ENCODE data around the gene CD27.
"Not testable (repeated sequence)": the region's sequence is repeated elsewhere in the genome, so short reads cannot be mapped to it uniquely, and the experiment has no call there.

CD27 gene

DNA sequence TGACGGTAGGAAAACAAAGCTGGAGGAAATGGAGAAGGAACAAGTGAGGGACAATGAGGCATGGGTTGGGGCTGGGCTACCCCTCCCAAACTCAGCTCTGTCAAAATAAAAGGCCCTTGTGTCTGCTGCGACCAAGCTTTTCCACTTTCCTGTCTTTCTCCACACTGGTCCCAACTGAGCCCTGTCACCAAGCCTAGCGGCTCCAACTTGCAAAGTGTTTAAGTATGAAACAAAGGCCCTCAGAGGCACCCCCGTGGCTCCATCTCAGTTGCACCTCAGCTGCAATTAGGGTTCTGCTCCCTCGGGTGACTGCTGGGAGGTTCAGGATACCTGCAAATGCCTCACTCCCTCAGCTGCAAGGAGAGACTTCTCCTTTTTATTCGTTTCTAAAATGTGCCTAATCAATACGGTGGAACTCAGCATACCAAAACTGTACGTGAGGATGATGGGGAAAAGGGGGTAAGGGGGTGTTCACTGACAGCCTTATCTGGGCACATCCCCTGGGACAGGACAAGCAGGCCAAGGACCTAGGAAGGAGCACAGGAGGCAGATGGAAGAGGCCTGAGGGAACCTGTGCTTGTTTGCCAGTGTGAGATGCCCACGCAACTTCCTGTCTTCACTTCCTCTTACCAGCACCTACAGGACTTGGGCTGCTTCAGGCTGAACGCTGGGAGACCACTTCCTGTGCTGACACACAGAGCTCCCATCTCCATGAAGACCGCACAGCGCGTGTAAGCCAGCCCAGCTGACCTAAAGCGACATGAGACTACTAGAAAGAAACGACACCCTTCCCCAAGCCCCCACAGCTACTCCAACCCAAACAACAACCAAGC, 16.9 kb downstream of the CD27 start:
- DNase-seq (ENCODE audit: low spot score), result no peak

DNA sequence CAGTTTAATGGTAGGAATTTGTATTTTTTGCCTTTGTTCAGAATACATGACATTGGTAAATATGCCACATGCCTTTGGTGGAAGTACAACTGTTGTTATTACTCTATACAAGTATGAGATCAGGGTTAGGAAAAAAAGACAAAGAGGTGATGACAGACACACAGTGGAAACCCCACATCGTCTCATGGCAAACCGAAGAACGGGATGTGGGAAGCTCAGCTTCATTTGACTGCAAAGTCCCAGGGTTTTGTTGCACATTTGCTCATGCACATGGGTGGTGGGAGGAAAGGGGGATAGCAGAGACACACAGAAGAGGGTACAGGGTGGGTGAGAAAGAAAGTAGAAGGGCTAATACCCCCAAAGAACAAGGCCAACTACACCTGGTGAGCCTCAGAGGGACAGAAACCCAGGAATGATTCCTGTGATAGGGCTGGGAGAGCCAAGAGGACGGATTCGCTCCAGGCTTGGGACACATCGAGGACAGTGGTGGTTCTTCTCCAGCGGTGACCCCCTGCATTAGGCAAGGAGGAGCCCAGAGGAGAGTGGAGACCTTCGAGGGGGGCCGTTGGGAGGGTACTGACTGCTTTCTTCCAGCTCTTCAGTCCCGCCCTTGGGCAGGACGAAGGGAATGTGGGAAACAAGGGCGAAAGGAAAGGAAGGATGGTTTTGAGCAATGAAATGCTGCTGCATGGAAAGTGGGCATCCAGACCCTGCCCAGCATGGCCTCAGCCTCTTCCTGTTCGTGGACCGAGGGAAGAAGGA, 17.7 kb downstream of the CD27 start:
- DNase-seq (ENCODE audit: low spot score), result no peak

DNA sequence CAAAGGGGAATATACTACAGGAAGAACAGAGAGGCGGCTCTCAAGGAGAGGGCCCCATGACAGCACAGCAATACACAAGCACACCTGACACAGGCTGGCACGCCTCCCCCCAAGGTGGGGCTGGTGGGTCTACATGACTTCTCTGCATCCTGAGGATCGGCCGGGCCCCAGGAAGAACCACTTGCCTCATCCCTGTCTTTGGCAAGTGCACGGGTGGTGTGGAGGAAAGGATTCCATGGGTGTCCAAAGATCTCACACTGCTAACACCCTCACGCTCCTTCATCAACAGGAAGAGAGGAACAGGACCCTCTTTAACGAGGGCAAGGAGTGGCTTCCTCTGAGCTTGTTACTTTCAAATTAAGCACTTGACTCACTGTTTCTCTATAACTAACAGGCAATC, 18.5 kb downstream of the CD27 start:
- DNase-seq (ENCODE audit: low spot score), result no peak

DNA sequence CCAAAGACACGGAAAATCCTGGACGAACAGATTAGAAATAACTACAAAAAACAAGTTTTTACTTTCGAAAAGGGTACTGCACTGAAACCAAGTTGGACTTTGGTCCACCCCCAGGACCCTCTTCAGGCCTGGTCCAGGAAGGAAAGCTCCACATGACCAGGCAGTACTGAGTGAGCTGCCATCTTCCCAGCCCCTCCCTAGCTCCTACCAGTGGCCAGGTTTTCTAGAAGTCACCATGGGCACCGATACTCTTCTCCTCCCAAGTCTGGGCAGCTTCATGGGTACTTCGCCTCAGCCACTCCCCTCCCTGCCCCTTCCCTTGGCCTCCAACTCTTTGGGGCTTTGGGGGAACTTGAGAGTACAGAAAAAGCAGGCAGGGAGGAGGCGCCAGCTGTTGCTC, 19.1 kb downstream of the CD27 start:
- no peak for DNase-seq (ENCODE audit: low spot score)

DNA sequence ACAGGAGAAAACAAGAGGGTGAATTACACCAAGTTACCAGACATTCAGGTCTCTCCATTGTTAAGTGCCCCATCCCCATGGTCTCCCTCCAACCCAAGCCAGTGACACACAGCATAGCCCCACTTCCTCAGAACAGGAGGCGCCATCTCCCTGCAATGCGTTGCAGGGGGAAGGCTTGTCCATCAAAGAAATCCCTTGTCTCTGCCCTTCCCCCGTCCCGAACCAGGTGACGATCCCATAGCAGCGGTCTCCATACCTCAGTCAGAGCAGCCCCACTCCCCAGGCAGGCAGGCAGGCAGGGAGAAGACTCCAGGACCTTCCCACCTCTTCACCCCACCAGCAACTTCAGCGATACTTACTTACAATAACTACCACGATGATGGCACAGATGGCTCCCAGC, 19.8 kb downstream of the CD27 start:
- no peak for DNase-seq (ENCODE audit: low spot score)

DNA sequence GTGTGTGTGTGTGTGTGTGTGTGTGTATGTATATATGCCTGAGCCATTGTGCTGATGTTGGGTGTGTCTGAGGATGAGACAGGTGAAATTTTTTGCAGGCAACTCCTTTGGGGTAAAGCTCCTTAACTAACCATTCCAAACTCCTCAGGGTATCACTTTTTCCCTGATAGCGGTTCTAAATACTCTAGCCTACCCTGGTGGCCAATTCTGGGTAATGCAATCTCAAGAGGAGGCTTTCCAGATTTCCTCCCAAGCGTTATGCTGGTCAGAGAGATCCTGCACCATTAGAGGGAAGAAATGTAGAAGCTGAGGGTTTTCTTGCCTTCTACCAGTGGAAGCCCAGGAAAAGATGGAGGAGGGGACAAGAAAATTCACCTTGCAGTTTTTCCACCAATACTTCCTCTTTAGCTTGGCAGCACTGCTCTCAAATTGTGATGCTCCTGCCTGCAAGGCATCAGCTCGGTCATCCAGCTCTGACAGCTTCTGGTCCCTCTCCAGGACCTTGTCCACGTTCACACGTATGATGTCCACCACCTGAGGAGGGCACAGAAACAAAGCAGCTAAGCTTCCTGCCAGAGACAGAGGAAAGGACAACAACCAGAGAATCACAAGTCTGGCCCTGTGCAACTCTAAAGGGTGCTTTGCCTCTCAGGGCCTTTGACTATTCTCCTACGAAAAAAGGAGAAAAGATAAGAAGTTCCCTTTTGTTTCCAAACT, 20.9 kb downstream of the CD27 start:
- DNase-seq (ENCODE audit: low spot score), result no peak

DNA sequence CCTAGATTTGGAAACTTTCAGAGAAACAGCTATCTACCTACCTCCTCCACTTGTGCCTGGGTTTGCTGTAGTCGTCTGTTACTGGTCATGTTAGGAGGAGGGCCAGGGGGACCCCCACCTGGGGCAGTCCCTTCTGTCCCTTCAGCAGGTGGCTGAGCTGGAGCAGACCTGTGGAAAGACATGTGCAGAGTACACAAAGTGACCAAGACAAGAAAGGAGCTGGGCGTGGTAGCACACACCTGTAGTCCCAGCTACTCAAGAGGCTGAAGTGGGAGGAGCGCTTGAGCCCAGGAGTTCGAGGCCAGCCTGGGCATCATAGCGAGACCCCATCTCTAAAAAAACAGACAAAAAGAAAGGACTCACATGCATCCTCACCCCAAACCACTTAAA, 21.4 kb downstream of the CD27 start:
- no peak for DNase-seq (ENCODE audit: low spot score)

DNA sequence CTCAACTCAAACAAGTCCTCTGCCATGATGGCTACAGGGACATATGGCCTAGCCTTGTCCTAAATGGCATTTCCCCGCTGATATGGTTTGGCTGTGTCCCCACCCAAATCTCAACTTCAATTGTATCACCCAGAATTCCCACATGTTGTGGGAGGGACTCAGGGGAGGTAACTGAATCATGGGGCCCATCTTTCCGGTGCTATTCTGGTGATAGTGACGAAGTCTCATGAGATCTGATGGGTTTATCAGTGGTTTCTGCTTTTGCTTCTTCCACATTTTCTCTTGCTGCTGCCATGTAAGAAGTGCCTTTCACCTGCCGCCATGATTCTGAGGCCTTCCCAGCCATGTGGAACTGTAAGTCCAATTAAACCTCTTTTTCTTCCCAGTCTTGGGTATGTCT, 22.0 kb downstream of the CD27 start:
- not testable (repeated sequence) for DNase-seq (ENCODE audit: low spot score)

DNA sequence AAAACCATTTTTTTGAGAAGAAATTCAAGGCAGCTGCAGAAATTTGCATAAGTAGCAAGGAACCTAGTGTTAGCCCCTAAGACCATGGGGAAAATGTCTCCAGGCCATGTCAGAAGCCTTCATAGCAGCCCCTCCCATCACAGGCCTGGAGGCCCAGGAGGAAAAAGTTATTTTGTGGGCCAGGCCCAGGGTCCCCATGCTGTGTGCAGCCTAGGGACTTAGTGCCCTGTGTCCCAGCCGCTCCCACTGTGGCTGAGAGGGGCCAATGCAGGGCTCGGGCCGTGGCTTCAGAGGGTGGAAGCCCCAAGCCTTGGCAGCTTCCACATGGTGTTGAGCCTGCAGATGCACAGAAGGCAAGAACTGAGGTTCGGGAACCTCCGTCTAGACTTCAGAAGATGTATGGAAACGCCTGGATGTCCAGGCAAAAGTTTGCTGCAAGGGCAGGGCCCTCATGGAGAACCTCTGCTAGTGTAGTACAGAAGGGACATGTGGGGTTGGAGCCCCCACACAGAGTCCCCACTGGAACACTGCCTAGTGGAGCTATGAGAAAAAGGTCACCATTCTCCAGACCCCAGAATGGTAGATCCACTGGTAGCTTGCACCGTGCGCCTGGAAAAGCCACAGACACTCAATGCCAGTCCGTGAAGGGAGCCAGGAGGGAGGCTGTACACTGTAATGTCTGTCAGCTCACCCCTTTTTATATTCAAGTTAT, 23.0 kb downstream of the CD27 start:
- not testable (repeated sequence) for DNase-seq (ENCODE audit: low spot score)

DNA sequence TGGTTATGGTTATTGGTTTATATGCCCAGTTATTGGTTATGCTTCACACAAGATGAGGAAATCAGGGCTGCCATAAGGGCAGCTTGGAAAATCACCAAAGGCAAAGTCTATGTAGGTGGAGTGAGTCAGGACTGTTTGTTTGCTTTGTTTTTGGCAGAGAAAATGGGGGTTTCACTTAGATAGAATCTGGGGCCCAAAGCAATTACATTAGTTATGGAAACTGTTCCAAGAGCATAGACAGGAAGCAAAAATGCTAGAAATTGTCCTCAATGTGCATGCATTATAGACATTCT, 23.5 kb downstream of the CD27 start:
- DNase-seq (ENCODE audit: low spot score), result no peak

DNA sequence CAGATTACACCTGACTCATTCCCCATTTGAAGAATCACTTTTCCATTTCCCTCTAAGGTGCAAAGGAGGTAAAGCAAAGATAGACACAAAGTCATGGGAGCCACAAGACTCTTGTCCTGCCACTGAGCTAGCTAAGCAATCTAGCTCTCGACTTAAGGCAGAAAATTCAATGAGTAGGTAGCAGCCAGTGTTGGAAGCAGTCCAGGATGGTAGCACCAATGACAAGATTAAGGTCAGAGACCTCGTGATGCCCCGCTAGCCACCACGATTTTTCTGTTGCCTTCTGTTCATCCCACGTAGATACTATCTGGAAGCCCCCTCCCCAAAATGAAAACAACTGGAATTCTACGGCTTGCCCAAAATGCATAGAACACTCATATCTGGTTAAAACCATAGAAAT, 24.3 kb downstream of the CD27 start:
- DNase-seq (ENCODE audit: low spot score), result no peak

DNA sequence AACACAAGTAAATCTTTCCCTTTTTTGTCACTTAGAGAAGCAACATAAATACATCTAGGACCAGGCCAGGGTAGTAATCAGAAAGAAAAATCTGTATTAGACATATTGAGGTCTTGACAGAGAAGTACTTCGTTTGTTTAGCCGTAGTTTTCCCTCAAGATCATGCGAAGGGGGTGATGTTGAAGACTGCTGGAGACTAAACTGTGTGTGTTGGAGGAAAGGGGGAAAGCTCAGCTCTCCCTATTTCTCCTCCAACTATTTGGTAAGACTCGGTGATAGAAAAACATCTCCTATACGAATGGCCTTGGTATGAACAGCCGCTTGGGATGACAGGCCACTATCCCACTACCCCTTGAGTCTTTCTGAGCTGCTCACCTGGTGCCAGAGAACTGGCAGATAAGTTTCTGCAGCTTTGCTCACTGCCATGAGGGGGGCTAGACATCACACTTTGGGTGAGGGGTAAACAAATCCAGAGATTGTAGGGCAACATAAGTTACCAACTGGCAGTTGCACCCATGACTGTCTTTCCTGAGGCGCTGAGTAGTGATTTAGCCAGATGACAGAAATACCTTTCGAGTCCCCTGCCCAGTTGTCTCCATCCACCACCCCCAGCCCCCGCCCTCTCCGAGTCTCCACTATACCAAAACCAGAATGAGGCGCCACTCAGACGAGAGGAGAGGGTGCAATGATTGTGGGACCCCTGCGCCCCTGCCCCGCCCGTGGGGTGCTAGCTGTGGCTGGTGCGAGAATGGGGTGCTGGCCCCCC, 25.0 kb downstream of the CD27 start:
- no peak for DNase-seq (ENCODE audit: low spot score)

DNA sequence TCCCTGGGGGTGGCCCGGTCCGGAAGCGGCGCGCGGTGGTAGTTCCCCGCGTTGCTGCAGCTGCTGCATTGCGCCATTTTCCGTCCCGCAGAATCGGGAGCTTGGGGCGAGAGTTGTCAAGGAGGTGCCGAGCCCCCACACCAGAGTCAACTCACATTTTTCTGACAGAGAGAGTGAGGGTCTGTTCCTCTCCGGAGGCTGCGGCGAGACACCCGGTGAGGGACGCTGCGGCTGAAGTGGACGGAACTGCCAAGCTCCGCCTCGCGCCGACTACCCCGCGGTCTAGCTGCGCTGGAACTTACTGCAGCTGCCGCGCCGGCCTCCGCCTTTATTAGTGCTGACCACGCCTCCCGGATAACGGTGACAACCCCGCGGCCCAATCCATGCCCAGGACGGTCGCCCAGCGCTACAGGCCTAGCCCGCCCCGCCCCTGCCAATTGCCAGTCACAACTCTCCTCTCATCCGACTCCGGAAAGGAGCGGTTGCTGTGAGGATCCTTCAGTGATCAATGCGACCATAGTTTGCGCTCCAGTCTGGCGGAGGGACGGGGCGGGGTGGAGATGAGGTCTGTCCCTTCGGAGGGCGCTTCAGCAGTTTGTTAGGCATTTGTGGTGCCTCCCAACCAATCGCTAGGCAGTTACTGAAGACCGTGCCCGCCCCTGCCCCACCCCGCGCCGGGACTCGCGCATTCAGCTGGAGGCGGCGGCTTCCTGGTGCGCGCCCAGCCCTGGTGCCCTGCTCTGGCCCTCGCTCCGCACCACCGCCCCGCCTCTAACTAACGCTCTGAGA, 25.8 kb downstream of the CD27 start, which contains the start of gene VAMP1:
VAMP1 (minus strand) TSS at position 303 of the 789 bp plus-strand sequence; CDS start at position 157, 146 bp downstream.
- DNase-seq (ENCODE audit: low spot score), result peak; percentile 99

DNA sequence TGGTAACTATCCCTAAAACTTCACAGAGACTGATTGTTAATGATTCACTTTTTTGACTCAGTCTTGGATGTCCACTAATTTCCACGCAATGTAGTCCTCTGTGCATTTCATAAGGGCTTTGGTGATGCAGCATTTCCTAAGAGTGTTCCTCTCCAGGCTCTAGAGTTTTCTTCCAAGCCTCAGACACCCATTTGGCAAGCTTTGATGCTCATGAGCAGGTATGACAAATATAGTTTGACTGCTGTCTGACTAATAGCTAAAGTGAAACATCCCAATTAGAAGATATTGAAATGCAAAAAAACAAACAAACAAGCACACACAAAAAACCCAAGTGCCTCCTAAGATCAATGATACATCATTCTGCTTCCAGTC, 27.2 kb downstream of the CD27 start:
- DNase-seq (ENCODE audit: low spot score), result no peak

DNA sequence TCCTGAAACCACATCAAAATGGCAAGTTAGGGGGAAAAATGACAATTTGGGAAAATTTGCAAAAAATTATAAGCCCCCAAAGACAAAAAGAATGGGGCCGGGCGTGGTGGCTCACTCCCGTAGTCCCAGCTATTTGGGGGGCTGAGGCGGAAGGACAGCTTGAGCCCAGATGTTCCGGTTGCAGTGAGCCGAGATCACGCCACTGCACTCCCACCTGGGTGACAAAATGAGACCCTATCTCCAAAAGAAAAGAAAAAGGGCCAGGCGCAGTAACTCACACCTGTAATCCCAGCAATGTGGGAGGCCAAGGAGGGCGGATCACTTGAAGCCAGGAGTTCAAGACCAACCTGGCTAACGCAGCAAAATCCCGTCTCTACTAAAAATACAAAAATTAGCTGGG, 27.7 kb downstream of the CD27 start:
- DNase-seq (ENCODE audit: low spot score), result no peak

DNA sequence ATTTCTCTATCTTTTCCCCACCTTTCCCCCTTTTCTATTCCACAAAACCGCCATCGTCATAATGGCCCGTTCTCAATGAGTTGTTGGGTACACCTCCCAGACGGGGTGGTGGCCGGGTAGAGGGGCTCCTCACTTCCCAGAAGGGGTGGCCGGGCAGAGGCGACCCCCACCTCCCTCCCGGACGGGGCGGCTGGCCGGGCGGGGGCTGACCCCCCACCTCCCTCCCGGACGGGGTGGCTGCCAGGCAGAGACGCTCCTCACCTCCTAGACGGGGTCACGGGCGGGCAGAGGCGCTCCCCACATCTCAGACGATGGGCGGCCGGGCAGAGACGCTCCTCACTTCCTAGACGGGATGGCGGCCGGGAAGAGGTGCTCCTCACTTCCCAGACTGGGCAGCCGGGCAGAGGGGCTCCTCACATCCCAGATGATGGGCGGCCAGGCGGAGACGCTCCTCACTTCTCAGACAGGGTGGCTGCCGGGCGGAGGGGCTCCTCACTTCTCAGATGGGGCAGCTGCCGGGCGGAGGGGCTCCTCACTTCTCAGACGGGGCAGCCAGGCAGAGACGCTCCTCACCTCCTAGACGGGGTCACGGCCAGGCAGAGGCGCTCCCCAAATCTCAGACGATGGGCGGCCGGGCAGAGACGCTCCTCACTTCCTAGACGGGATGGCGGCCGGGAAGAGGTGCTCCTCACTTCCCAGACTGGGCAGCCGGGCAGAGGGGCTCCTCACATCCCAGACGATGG, 30.6 kb downstream of the CD27 start:
- not testable (repeated sequence) for DNase-seq (ENCODE audit: low spot score)

DNA sequence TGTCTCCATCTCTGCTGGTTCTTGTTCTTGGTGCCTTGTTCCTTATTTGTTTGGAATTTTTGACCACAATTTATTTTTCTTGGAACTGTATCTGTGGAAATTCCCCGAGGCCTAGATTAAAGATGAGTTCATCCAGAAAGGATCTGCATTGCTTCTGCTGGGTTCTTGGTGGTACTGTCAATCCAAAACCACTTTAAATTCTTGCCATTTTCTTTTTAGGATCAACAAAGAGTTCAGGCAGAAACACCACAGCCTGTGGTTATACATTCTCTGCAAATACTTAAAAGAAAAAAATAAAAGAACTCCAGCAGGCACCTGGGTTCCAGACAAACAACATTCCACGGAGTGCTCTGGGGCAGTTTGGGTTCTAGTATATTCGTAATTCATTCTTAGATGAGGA, 31.7 kb downstream of the CD27 start:
- no peak for DNase-seq (ENCODE audit: low spot score)

DNA sequence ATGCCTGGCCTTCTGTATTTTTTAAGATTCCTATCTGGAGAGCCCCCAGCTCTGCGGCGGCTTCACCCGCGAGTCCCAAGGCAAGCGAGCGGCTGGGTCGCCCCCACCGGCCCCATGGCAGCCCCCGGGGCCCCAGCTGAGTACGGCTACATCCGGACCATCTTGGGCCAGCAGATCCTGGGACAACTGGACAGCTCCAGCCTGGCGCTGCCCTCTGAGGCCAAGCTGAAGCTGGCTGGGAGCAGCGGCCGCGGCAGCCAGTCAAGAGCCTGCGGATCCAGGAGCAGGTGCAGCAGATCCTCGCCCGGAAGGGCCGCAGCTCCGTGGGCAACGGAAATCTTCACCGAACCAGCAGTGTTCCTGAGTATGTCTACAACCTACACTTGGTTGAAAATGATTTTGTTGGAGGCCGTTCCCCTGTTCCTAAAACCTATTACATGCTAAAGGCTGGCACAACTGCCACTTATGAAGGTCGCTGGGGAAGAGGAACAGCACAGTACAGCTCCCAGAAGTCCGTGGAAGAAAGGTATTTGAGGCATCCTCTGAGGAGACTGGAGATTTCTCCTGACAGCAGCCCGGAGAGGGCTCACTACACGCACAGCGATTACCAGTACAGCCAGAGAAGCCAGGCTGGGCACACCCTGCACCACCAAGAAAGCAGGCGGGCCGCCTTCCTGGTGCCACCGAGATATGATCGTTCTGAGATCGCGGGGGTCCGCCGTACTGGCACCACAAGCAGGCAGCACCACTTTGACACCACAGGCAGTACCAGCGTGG, 33.0 kb downstream of the CD27 start:
- not testable (repeated sequence) for DNase-seq (ENCODE audit: low spot score)

DNA sequence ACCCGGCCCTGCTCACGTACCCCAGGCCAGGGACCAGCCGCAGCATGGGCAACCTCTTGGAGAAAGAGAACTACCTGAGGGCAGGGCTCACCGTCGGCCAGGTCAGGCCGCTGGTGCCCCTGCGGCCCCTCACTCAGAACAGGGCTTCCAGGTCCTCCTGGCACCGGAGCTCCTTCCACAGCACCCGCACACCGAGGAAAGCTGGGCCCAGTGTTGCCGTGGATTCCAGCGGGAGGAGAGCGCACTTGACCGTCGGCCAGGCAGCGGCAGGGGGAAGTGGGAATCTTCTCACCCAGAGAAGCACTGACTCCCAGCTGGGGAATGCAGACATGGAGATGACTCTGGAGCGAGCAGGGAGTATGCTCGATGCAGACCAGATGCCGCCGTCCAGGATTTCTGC, 33.7 kb downstream of the CD27 start:
- DNase-seq (ENCODE audit: low spot score), result no peak
